Bronchial epithelial cell (primary cell): ENCODE measurements around the gene SF3A2. TPM values are rescaled to one million over a fixed set of nuclear protein-coding genes. Genes with fewer than 3 reads are reported as not detected.

Experiments used
- DNase-seq: peaks from one replicate; pipeline ENCODE4 v3.0.0-alpha.2; 2010; ENCODE audit warnings: low read depth
- FAIRE-seq: peaks from 2 replicates; lab custom pipeline; 2011; peaks lifted over from hg19 to GRCh38; lab: Jason Lieb, UNC
- H3K27me3 ChIP-seq: 2 replicates; pipeline ENCODE4 v1.5.1; 2011; ENCODE audit warnings: low read length; ENCODE audit not compliant: control insufficient read depth, insufficient read depth
- H3K36me3 ChIP-seq: 2 replicates; pipeline ENCODE4 v1.5.1; 2011; ENCODE audit warnings: low read length; ENCODE audit not compliant: control insufficient read depth, insufficient read depth
- H3K4me3 ChIP-seq: 2 replicates; pipeline ENCODE4 v1.5.1; 2011; ENCODE audit warnings: mild to moderate bottlenecking, low read depth, low read length, control low read depth
- CTCF ChIP-seq: IDR thresholded peaks from 2 replicates; pipeline ENCODE4 v1.5.1; 2011; ENCODE audit warnings: mild to moderate bottlenecking, moderate library complexity, low read length, control low read depth, inconsistent platforms; ENCODE audit not compliant: insufficient read depth, severe bottlenecking
- total RNA-seq: library from RNA; depleted of rRNA; stranded (reverse); fragments of >200 nt; gene quantifications from 2 replicates; pipeline ENCODE4 v1.2.1, GENCODE V29; 2014

SF3A2 gene
- total RNA-seq, 1 donor from 2014 or later, result 24.2 TPM

DNA sequence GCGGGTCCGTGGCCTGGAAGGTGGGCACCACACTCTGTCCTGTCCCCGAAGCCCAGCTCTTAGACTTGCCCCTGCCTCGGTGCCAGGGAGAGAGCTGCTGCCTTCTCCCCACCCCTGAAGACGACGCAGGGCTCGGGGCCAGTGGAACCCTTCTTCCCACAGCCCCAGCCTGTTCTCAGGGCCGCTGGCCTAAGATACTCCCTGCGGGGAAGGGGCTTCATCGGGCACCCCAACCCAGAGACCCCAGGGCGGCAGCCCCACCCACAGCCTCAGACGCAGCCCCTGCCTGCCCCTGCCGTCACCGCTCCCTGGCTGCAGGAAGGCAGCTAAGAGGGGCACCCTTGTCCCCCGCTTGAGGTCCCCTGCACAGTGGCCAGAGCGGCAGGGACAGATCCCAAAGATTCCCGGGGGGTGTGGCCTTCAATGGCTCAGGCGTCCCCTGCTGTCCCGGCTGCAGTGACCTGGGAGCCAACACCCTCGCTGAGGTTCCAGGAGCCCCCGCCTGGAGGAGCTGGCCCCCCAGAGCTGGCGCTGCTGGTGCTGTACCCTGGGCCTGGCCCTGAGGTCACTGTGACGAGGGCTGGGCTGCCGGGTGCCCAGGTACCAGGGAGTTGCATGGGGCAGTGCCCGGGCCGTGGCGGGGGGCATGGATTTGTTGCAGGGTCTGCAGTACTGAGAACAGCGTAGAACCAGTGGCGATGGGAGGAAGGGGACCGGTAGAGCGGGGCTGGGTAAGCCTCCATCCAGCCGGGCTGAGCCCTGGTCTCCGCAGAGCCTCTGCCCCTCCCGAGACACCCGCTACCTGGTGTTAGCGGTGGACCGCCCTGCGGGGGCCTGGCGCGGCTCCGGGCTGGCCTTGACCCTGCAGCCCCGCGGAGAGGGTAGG, 13.5 kb downstream of the SF3A2 start:
- DNase-seq, result no peak
- FAIRE-seq, result no peak
- Histone ChIP-seq H3K4me3 (no peak overlapping the region), H3K27me3 (peaks cover 32% of the 10 kb centered on the region), H3K36me3 (peaks cover 16% of the 10 kb centered on the region)
- TF ChIP-seq CTCF, result no peak

DNA sequence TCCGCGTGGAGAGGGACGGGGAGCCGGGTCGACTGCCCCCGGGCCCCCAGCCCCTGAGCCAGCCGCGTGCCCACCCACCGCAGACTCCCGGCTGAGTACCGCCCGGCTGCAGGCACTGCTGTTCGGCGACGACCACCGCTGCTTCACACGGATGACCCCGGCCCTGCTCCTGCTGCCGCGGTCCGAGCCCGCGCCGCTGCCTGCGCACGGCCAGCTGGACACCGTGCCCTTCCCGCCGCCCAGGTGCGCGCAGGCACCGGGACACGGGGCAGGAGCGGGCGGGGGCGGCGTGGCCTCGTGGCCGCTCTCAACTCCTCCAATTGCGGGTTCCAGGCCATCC, 14.1 kb downstream of the SF3A2 start:
- no peak for TF ChIP-seq CTCF
- peaks cover 12% of the 10 kb centered on the region for H3K36me3 ChIP-seq
- H3K27me3 ChIP-seq, result peaks cover 32% of the 10 kb centered on the region
- H3K4me3 ChIP-seq, result no peak overlapping the region
- no peak for FAIRE-seq
- DNase-seq, result no peak

DNA sequence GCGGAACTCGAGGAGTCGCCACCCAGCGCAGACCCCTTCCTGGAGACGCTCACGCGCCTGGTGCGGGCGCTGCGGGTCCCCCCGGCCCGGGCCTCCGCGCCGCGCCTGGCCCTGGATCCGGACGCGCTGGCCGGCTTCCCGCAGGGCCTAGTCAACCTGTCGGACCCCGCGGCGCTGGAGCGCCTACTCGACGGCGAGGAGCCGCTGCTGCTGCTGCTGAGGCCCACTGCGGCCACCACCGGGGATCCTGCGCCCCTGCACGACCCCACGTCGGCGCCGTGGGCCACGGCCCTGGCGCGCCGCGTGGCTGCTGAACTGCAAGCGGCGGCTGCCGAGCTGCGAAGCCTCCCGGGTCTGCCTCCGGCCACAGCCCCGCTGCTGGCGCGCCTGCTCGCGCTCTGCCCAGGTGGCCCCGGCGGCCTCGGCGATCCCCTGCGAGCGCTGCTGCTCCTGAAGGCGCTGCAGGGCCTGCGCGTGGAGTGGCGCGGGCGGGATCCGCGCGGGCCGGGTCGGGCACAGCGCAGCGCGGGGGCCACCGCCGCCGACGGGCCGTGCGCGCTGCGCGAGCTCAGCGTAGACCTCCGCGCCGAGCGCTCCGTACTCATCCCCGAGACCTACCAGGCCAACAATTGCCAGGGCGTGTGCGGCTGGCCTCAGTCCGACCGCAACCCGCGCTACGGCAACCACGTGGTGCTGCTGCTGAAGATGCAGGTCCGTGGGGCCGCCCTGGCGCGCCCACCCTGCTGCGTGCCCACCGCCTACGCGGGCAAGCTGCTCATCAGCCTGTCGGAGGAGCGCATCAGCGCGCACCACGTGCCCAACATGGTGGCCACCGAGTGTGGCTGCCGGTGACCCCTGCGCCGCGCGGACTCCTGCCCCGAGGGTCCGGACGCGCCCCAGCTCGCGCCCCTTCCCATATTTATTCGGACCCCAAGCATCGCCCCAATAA, 14.8 kb downstream of the SF3A2 start:
- H3K4me3 ChIP-seq, result no peak overlapping the region
- peaks cover 32% of the 10 kb centered on the region for H3K27me3 ChIP-seq

DNA sequence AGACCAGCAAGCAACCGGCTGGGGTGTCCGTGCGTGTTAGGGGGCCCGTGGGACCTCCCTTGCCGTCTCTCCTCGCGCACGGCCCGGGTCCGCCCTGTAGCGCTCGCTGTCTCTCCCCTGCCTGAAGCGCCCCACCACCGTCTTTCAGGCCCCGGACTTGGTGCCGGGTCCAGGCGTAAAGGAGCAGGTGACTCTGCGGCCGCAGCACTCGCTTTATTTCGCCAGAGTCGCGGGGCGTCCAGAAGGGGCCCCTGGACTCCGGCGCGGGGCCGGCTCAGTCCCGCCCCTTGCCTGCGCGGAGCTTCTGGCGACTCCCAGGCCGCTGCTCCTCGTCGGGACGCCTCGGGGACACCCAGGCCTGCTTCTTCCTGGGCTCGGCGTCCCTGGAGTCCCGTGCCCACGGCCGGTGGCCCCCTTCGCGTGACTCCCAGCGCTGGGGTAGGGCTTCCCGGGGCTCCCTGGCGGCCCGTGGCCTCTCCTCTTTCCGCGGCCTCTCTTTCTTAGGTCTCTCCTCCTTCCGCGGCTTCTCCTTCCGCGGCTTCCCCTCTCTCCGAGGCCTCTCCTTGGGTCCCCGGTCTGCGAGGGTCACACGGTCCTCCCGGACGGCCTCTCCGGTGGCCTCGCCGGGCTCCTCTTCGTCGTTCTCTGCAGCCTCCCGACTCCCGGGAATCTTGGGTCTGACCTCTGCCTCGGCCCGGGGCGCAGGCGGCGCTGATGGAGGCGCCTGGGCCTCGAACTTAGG, 15.6 kb downstream of the SF3A2 start:
- FAIRE-seq (no peak), DNase-seq (no peak)
- peaks cover 32% of the 10 kb centered on the region for H3K27me3 ChIP-seq
- no peak overlapping the region for H3K4me3 ChIP-seq
- TF ChIP-seq CTCF, result no peak
- peaks cover 3% of the 10 kb centered on the region for H3K36me3 ChIP-seq

More for the DNA sequence above, 14.8 kb downstream of the SF3A2 start:
- no peak for FAIRE-seq
- H3K36me3 ChIP-seq, result peaks cover 10% of the 10 kb centered on the region
- no peak for DNase-seq
- no peak for TF ChIP-seq CTCF

GRCh38 chr19:2252797-2253105, 16.1 kb downstream of the SF3A2 start:
- no peak for DNase-seq
- TF ChIP-seq CTCF, result no peak
- no peaks in the 10 kb centered on the region for H3K36me3 ChIP-seq
- H3K27me3 ChIP-seq, result peaks cover 32% of the 10 kb centered on the region
- no peak for FAIRE-seq
- no peak overlapping the region for H3K4me3 ChIP-seq
